ENCODE results near the gene PRDM16. TPM values are rescaled to one million over a fixed set of nuclear protein-coding genes. Genes with fewer than 3 reads are reported as not detected.

PRDM16 gene
- polyA plus RNA-seq, 2 of the 4 experiments (the other 2 are of a cell fraction): 0.03 to 0.35 TPM

DNA sequence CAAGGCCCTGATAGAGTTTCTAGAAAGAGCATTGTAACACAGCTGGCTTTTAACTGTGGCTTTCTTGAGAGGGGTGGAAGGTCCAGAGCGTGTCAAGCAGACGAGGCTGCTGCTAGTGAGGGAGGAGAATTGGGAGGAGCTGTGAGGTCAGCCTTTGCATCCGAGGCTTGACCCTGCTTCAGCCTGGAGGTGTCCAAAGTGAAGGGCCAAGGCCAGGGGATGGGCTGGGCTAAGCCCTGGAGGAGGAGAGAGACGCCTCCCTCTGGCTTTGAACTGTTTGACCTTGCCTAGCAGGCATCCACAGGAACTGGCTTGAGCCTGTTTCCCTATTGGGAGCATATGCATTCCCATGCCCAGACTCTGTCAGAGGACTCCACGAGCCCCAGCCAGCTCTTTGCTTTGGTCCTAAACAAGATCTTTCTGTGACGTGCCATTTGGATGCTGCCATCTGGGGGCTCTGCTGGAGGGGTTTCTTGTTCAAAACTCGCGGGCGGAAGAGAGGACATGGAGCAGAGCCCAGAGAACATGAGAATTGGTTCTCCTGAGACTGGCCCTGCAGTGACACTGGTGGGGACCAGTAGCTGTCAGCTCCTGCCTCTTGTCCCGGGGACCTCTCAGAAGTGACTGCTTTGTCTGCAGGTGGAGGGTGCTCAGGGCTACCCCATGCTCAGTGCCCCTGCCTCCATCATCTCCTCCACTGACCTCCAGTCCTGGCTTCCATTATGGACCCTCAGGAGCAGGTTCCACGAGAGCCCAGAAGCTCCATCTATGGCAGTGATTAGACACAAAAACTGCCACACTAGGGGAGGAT lies 42.2 kb upstream of the PRDM16 start:
- 18% methylated on average over 9 of the region's 11 CpGs for WGBS (ENCODE audit: missing lambda C conversion rate)
- ATAC-seq: no peak
- POLR2A ChIA-PET: no interaction called here

More for the DNA sequence above, 42.2 kb upstream of the PRDM16 start:
- no peak for DNase-seq (ENCODE audit: low read depth in 1 of 2, low spot score in 1 of 2)
- FAIRE-seq: no peak
- CTCF ChIA-PET: interaction anchor here (0.7 kb wide), 1 partner anchor 398 kb away, joined by 3 read pairs; no protein-coding TSS in a partner anchor
- TF ChIP-seq, protein P1, sequence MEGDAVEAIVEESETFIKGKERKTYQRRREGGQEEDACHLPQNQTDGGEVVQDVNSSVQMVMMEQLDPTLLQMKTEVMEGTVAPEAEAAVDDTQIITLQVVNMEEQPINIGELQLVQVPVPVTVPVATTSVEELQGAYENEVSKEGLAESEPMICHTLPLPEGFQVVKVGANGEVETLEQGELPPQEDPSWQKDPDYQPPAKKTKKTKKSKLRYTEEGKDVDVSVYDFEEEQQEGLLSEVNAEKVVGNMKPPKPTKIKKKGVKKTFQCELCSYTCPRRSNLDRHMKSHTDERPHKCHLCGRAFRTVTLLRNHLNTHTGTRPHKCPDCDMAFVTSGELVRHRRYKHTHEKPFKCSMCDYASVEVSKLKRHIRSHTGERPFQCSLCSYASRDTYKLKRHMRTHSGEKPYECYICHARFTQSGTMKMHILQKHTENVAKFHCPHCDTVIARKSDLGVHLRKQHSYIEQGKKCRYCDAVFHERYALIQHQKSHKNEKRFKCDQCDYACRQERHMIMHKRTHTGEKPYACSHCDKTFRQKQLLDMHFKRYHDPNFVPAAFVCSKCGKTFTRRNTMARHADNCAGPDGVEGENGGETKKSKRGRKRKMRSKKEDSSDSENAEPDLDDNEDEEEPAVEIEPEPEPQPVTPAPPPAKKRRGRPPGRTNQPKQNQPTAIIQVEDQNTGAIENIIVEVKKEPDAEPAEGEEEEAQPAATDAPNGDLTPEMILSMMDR (IDR thresholded peaks at IDR 0.05): no peak
- TF ChIP-seq TP53 (CRISPR knock-in tag; IDR thresholded peaks at IDR 0.05): no peak
- no peak for TF ChIP-seq NR3C1 (IDR thresholded peaks at IDR 0.05)
- TF ChIP-seq REST (IDR thresholded peaks at IDR 0.05): no peak
- TF ChIP-seq MYC (IDR thresholded peaks at IDR 0.05; ENCODE audit: borderline replicate concordance, low read length): no peak
- TF ChIP-seq, protein P2, sequence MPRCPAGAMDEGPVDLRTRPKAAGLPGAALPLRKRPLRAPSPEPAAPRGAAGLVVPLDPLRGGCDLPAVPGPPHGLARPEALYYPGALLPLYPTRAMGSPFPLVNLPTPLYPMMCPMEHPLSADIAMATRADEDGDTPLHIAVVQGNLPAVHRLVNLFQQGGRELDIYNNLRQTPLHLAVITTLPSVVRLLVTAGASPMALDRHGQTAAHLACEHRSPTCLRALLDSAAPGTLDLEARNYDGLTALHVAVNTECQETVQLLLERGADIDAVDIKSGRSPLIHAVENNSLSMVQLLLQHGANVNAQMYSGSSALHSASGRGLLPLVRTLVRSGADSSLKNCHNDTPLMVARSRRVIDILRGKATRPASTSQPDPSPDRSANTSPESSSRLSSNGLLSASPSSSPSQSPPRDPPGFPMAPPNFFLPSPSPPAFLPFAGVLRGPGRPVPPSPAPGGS (IDR thresholded peaks at IDR 0.05): no peak
- TF ChIP-seq ESRRA (IDR thresholded peaks at IDR 0.05; ENCODE audit: borderline replicate concordance, low read length): no peak
- no peak for TF ChIP-seq CHD4 (IDR thresholded peaks at IDR 0.05; ENCODE audit: borderline replicate concordance)
- no peak for TF ChIP-seq RNF2 (IDR thresholded peaks at IDR 0.05; ENCODE audit: borderline replicate concordance, low read depth)
- TF ChIP-seq KDM5A (IDR thresholded peaks at IDR 0.05): no peak
- TF ChIP-seq SREBF2 (IDR thresholded peaks at IDR 0.05): no peak
- no peak for TF ChIP-seq RARB (CRISPR knock-in tag; IDR thresholded peaks at IDR 0.05)
- no peak for TF ChIP-seq ZC3H11A (IDR thresholded peaks at IDR 0.05)
- TF ChIP-seq ZFP36 (IDR thresholded peaks at IDR 0.05; ENCODE audit: borderline replicate concordance, partially characterized antibody): no peak
- no peak for TF ChIP-seq USF2 (IDR thresholded peaks at IDR 0.05)
- TF ChIP-seq ZNF302 (CRISPR knock-in tag; IDR thresholded peaks at IDR 0.05): no peak
- TF ChIP-seq HOXB5 (CRISPR knock-in tag; IDR thresholded peaks at IDR 0.05): no peak
- no peak for TF ChIP-seq PBX3 (IDR thresholded peaks at IDR 0.05)
- TF ChIP-seq JUN (IDR thresholded peaks at IDR 0.05): no peak
- TF ChIP-seq HEYL (CRISPR knock-in tag; IDR thresholded peaks at IDR 0.05): no peak
- no peak overlapping the region for H3K27ac ChIP-seq
- H3K4me2 ChIP-seq: no peak overlapping the region
- no peaks in the 10 kb centered on the region for H3K9me3 ChIP-seq
- H3K4me3 ChIP-seq: no peak overlapping the region
- no peaks in the 10 kb centered on the region for H3K4me1 ChIP-seq

All from A549 (cell line).